Mesothelial cell of epicardium (in vitro differentiated cells): ENCODE measurements around the gene ISCA1. TPM values are rescaled to one million over a fixed set of nuclear protein-coding genes. Genes with fewer than 3 reads are reported as not detected.
A peak's percentile ranks its signal among the peaks of the same experiment; 100 is the strongest.

Source experiments
- DNase-seq, 2 experiments: peaks; one replicate each; pipeline ENCODE4 v3.0.0; 2021; ENCODE audit warnings: low spot score in 2 of 2; ENCODE audit not compliant: unreplicated experiment in 2 of 2
- H3K27ac Mint-ChIP-seq: 2 replicates; pipeline ENCODE4 v1.8.0; 2021; ENCODE audit warnings: mixed read lengths
- H3K27me3 Mint-ChIP-seq: 2 replicates; pipeline ENCODE4 v1.8.0; 2021; ENCODE audit warnings: low read depth, mixed read lengths
- H3K36me3 Mint-ChIP-seq: 2 replicates; pipeline ENCODE4 v1.8.0; 2021; ENCODE audit warnings: mixed read lengths
- H3K4me1 Mint-ChIP-seq: 2 replicates; pipeline ENCODE4 v1.8.0; 2021; ENCODE audit warnings: mixed read lengths
- H3K4me3 Mint-ChIP-seq: 2 replicates; pipeline ENCODE4 v1.8.0; 2021; ENCODE audit warnings: mild to moderate bottlenecking, moderate library complexity, mixed read lengths
- H3K9me3 Mint-ChIP-seq: 2 replicates; pipeline ENCODE4 v1.8.0; 2021; ENCODE audit warnings: mixed read lengths
- CTCF ChIP-seq: fragments of 200-600 bp; sonication (generic); IDR thresholded peaks from one replicate; pipeline ENCODE4 v1.5.0; 2021; ENCODE audit warnings: antibody characterized with exemption; ENCODE audit not compliant: unreplicated experiment
- total RNA-seq: library from RNA; stranded (reverse); gene quantifications from 3 replicates; pipeline ENCODE4 v1.2.1, GENCODE V29; 2021

Gene ISCA1
- total RNA-seq, 1 donor from 2014 or later = 23.4 TPM

- DNase-seq = no peak
- no peak for TF ChIP-seq CTCF
- Mint-ChIP-seq H3K9me3 (peaks cover 13% of the 10 kb centered on the region), H3K4me3 (no peak overlapping the region), H3K4me1 (no peaks in the 10 kb centered on the region), H3K27me3 (no peaks in the 10 kb centered on the region), H3K36me3 (peaks cover 6% of the 10 kb centered on the region), H3K27ac (no peak overlapping the region)
These were observed 33.6 kb downstream of the ISCA1 start for GRCh38 chr9:86248746-86249145.

- Mint-ChIP-seq H3K36me3 (peaks cover 2% of the 10 kb centered on the region), H3K4me1 (peaks cover 4% of the 10 kb centered on the region), H3K9me3 (peaks cover 6% of the 10 kb centered on the region), H3K27ac (no peak overlapping the region), H3K4me3 (no peak overlapping the region), H3K27me3 (no peaks in the 10 kb centered on the region)
- TF ChIP-seq CTCF = no peak
- DNase-seq = no peak
These were observed 35.6 kb downstream of the ISCA1 start for GRCh38 chr9:86246752-86247161.

GRCh38 chr9:86242071-86242470 is 40.3 kb downstream of the ISCA1 start:
- Mint-ChIP-seq H3K4me3 (no peak overlapping the region), H3K27me3 (no peaks in the 10 kb centered on the region), H3K27ac (no peak overlapping the region), H3K36me3 (no peaks in the 10 kb centered on the region), H3K9me3 (no peaks in the 10 kb centered on the region), H3K4me1 (peaks cover 5% of the 10 kb centered on the region)
- DNase-seq = no peak
- TF ChIP-seq CTCF = no peak

GRCh38 chr9:86241216-86241615 is 41.1 kb downstream of the ISCA1 start:
- Mint-ChIP-seq H3K27me3 (no peaks in the 10 kb centered on the region), H3K4me3 (no peak overlapping the region), H3K4me1 (peaks cover 5% of the 10 kb centered on the region), H3K9me3 (no peaks in the 10 kb centered on the region), H3K27ac (no peak overlapping the region), H3K36me3 (no peaks in the 10 kb centered on the region)
- no peak for DNase-seq
- TF ChIP-seq CTCF = no peak

GRCh38 chr9:86238861-86239770 is 43.2 kb downstream of the ISCA1 start:
- no peak overlapping the region for H3K4me3 Mint-ChIP-seq
- TF ChIP-seq CTCF = peak; percentile 29
- no peak overlapping the region for H3K27ac Mint-ChIP-seq
- H3K36me3 Mint-ChIP-seq = no peaks in the 10 kb centered on the region
- no peaks in the 10 kb centered on the region for H3K27me3 Mint-ChIP-seq
- no peaks in the 10 kb centered on the region for H3K9me3 Mint-ChIP-seq
- no peak for DNase-seq
- H3K4me1 Mint-ChIP-seq = peaks cover 5% of the 10 kb centered on the region
